NB4 (cell line): ENCODE data around the gene MAPKAPK2.

ENCODE experiments used
- DNase-seq: peaks from one replicate; pipeline ENCODE4 v3.0.0; 2010; ENCODE audit warnings: low read depth
- H3K4me3 ChIP-seq: one replicate; pipeline ENCODE4 v1.5.1; 2011; ENCODE audit warnings: mild to moderate bottlenecking, low read depth, low read length, moderate library complexity
- MYC ChIP-seq: IDR thresholded peaks from 2 replicates; pipeline ENCODE4 v1.6.1; 2011; ENCODE audit warnings: low read depth, low read length
- POLR2A ChIP-seq: IDR thresholded peaks from 2 replicates; pipeline ENCODE4 v1.6.1; 2011; ENCODE audit warnings: mild to moderate bottlenecking; ENCODE audit not compliant: insufficient read length; ENCODE audit errors: extremely low read depth
- TF ChIP-seq, protein P1 (sequence below): IDR thresholded peaks from 2 replicates; pipeline ENCODE4 v1.6.1; 2011; ENCODE audit warnings: low read depth, low read length
- TF ChIP-seq, protein P2 (sequence below): IDR thresholded peaks from one replicate; pipeline ENCODE4 v1.5.1; 2012; ENCODE audit warnings: low read depth, low read length

MAPKAPK2 gene

DNA sequence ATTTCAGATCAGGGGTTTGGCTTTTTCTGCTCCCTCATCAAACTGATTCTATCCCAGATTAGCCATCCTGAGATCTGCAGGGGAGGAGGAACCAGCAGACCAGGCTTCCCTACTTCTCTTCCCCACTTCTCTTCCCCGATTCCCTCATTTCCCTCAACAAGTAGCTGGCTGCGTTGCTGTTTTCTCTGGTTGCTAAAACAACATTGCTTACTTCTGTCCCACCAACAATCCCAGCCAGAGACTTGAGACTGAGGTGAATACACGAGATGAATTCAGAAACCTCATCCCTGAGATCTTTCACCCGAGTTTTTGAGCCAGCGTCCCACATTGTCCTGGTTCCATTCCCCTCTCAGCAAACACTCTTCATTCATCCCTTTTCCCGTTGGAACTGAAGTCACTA lies 27.0 kb upstream of the MAPKAPK2 start:
- TF ChIP-seq MYC: no peak
- TF ChIP-seq POLR2A: no peak
- TF ChIP-seq, protein P1, sequence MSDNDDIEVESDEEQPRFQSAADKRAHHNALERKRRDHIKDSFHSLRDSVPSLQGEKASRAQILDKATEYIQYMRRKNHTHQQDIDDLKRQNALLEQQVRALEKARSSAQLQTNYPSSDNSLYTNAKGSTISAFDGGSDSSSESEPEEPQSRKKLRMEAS: no peak
- TF ChIP-seq, protein P2, sequence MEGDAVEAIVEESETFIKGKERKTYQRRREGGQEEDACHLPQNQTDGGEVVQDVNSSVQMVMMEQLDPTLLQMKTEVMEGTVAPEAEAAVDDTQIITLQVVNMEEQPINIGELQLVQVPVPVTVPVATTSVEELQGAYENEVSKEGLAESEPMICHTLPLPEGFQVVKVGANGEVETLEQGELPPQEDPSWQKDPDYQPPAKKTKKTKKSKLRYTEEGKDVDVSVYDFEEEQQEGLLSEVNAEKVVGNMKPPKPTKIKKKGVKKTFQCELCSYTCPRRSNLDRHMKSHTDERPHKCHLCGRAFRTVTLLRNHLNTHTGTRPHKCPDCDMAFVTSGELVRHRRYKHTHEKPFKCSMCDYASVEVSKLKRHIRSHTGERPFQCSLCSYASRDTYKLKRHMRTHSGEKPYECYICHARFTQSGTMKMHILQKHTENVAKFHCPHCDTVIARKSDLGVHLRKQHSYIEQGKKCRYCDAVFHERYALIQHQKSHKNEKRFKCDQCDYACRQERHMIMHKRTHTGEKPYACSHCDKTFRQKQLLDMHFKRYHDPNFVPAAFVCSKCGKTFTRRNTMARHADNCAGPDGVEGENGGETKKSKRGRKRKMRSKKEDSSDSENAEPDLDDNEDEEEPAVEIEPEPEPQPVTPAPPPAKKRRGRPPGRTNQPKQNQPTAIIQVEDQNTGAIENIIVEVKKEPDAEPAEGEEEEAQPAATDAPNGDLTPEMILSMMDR: no peak
- DNase-seq: no peak
- H3K4me3 ChIP-seq: no peak overlapping the region

DNA sequence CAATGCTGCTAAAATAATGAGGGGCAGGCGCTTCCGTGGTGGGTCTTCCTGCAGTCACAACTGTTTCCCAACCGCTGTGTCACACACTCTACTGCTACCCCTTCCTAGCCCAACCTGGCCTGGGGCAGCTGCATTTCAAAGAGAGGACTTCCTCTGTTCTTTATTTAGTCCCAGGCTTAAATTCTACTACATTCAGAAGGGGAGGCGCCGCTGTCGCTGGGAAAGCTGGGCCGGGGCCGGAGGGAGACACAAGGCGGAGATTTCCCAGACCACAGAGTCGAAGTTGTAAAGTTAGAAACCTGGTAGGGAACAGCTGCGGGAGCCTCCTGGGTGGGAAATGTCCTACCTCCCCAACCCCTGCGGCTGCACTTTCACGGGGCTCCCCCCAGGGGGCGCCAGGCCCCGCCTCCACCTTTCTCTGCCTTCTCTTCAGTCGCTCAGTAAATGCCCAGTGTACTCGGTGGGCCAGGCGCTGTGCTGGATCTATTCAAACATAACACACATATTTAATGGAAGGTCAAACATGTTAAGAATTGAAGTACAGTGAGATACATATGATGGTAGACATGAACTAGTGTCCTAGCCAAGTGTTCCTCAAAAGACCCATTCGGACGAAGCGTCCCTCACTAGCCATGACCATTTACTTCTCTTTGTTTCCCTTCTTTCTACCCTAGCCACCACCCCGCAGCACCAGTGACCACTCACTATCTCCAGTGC lies 26.3 kb upstream of the MAPKAPK2 start:
- TF ChIP-seq POLR2A: no peak
- TF ChIP-seq MYC: no peak; the same call in 1 of the 2 replicates
- TF ChIP-seq, protein P2: peak; percentile 92
- peak; percentile 71 for DNase-seq
- H3K4me3 ChIP-seq: no peak overlapping the region

DNA sequence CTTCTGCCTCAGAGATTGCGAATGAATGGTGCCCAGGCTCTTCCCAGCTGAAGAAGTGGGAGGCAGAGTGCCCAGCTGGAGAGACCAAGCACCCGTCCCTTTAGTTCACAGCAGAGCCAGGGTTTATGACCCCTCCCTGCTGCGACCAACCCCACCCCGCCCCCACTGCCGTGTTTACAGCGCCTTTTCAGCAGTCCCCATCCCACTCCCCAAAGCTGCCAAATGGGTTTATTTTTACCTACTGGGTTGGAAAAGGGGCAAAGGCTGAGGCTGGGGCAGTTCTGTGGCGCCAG lies 25.8 kb upstream of the MAPKAPK2 start:
- H3K4me3 ChIP-seq: no peak overlapping the region
- TF ChIP-seq MYC: no peak
- TF ChIP-seq, protein P1: no peak
- no peak for TF ChIP-seq POLR2A
- TF ChIP-seq, protein P2: no peak
- no peak for DNase-seq

DNA sequence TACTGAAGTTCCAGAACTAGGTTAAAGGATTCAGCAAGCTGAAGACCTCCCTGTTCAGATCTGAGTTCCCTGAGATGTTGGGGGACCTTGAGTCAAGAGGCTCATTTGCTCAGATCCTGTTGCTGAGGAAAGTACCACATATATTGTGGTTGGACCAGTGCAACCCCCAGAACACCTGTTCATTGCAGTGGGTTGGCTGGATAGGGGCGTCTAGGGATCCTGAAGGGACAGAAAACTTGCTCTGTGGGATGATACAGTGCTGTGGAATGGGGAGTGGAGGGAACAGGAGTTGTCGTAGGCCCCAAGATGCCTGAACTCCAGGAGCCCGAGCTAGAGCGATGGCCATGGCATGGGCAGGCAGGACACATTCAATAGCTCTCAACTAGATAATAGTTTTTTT lies 24.6 kb upstream of the MAPKAPK2 start:
- no peak for TF ChIP-seq MYC
- DNase-seq: no peak

DNA sequence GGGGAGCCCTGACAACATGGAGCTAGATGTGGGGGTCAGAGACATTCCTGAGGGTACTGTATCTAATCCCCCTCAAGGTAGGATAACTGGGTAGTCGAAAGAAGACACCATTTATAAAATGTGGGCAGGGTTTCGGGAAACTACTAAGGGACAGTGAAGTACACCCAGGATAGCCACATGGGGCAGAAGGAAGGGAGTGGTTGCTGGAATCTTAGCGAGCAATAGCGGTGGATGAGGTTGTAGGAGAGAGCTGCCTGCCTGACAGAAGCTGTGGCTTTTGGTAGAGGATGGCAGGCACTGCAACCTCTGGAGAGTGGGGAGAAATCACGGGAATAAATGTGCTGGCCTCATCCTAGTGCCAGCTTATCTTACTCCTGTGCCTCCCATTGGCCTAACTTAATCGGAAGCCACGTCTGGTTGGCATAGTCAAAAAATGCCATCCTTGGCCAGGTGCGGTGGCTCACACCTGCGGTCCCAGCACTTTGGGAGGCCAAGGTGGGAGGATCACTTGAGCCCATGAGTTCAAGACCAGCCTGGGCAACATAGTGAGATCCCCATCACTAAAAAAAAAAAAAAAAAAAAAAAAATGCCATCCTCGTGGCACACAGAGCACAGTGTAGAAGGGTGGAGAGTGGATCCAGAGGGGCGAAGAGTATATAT lies 23.4 kb upstream of the MAPKAPK2 start:
- TF ChIP-seq MYC (no peak), POLR2A (no peak)
- TF ChIP-seq, protein P2: no peak
- TF ChIP-seq, protein P1: no peak
- H3K4me3 ChIP-seq: no peak overlapping the region
- DNase-seq: no peak

More for the DNA sequence above, 24.6 kb upstream of the MAPKAPK2 start:
- H3K4me3 ChIP-seq: no peak overlapping the region

DNA sequence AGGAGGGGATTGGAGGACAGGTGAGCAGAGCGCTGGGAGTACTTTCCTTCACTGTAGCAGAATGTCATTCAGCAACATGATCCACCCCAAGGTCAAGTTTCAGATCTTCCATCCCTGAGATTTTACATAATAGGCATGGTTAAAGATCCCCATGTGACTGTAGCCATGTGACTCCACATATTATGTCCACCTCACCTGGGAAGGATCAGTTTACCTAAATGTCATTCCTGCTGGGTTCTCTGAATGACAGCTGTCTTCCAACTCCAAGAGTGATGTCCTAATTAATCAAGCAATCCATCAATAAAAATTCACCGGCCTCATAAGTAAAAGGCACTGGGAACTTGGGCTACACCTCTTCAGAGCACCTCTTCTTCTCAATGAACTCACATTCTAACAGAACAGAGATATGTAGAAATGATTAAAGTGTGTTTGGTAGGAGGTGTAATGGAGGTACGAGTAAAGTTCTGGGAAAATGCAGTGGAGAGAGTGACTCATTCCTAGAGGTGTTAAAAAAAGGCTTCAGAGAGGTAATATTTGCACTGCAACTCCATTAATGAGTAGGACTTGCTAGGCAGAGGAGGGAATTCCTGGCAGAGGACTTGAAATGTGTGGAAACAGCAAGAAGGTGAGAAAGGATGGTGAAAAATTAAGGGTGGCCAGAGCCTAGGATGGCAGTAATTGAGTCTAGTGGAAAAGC lies 22.2 kb upstream of the MAPKAPK2 start:
- H3K4me3 ChIP-seq: no peak overlapping the region
- TF ChIP-seq MYC (no peak), POLR2A (no peak)
- TF ChIP-seq, protein P2: no peak
- TF ChIP-seq, protein P1: no peak
- DNase-seq: no peak
